GM20000 (cell line): ENCODE results near the gene PICALM.
"Not testable (repeated sequence)": the region's sequence is repeated elsewhere in the genome, so short reads cannot be mapped to it uniquely, and the experiment has no call there.

Experiments used
- DNase-seq: peaks from one replicate; pipeline ENCODE4 v3.0.0; 2012; ENCODE audit warnings: low spot score
- TF ChIP-seq, protein P1 (sequence below): IDR thresholded peaks from 2 replicates; pipeline ENCODE4 v1.5.1; 2012; ENCODE audit warnings: mild to moderate bottlenecking, control low read depth; ENCODE audit errors: extremely low read depth, missing control alignments

The PICALM gene

DNA sequence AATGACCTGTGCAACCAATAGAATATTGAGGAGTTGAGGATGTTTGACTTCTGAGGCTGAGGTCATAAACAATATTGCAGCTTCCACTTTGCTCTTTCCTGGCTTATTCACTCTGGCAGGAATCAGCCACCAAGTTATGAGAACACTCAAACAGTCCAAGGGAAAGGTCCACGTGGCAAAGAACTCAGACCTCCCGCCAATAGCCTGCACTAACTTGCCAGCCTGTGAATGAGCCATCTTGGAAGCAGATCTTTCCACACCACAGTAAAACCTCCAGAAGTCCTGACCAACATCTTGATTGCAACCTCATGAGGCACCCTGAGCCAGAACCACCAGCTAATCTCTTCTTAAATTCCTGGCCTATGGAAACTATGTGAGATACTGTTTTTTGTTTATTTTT is 22.7 kb upstream of the PICALM start:
- TF ChIP-seq, protein P1, sequence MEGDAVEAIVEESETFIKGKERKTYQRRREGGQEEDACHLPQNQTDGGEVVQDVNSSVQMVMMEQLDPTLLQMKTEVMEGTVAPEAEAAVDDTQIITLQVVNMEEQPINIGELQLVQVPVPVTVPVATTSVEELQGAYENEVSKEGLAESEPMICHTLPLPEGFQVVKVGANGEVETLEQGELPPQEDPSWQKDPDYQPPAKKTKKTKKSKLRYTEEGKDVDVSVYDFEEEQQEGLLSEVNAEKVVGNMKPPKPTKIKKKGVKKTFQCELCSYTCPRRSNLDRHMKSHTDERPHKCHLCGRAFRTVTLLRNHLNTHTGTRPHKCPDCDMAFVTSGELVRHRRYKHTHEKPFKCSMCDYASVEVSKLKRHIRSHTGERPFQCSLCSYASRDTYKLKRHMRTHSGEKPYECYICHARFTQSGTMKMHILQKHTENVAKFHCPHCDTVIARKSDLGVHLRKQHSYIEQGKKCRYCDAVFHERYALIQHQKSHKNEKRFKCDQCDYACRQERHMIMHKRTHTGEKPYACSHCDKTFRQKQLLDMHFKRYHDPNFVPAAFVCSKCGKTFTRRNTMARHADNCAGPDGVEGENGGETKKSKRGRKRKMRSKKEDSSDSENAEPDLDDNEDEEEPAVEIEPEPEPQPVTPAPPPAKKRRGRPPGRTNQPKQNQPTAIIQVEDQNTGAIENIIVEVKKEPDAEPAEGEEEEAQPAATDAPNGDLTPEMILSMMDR: no peak
- no peak for DNase-seq

DNA sequence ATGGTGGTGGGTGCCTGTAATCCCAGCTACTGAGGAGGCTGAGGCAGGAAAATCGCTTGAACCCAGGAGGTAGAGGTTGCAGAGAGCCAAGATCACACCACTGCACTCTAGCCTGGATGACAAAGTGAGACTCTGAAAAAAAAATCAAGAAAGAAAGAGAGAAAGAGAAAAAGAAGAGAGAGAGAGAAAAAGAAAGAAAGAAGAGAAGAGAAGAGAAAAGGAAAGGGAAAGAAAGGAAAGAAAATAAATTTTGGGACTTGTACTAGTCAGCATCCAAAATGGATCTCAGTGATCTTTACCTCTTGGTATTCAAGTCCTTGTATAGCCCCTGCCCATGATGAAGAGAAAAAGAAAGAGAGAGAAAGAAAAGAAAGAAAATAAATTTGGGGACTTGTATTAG is 22.2 kb upstream of the PICALM start:
- TF ChIP-seq, protein P1: no peak
- no peak for DNase-seq

DNA sequence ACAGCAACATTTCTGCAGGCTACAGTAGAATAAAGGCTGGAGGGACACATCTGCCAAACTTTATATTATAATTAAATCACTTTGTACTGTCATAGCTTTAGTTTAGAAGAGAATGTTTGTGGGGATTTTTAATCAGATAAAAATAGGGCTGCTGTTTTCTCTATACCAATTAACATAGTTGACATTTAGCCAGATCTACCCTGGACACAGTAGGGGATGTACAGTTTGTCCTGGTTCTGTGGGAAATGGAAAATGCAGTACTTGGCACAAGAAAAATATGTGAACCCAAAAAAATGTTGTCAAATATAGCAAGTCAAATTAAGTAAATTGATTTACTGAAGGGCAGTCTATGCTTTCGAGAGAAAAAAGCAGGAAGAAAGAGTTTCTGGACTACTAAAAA is 20.8 kb upstream of the PICALM start:
- TF ChIP-seq, protein P1: no peak
- no peak for DNase-seq

DNA sequence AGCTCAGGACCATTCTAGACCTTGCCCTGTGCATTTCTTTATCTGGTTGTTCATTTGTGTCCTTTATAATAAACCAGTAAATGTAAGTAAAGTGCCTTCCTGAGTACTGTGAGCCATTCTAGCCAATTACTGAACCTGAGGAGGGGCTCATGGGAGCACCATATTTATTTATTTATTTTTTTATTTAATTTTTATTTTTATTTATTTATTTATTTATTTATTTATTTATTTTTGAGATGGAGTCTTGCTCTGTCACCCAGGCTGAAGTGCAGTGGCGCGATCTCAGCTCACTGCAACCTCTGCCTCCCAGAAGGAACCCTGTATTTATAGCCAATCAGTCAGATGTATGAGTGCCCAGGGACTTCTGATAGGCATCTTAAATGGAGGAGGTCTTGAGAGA is 18.8 kb upstream of the PICALM start:
- not testable (repeated sequence) for DNase-seq

DNA sequence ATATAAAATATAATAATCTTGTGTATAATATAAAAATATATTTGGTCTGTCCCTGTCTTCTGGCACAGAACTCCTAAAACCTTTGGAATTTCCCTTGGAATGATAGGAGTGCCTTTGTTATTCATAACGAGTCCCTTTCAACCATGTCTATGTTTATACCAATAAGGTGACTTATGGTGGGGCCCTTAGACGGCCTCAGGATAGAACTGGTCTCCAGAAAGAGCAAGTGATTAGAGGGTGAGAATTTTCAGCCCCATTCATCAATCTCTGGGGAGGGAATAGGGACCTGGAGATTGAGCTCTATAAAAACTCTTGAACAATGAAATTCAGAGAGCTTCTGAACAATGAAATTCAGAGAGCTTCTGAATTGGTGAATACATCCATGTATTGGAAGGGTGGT is 18.4 kb upstream of the PICALM start:
- DNase-seq: no peak
- TF ChIP-seq, protein P1: no peak

DNA sequence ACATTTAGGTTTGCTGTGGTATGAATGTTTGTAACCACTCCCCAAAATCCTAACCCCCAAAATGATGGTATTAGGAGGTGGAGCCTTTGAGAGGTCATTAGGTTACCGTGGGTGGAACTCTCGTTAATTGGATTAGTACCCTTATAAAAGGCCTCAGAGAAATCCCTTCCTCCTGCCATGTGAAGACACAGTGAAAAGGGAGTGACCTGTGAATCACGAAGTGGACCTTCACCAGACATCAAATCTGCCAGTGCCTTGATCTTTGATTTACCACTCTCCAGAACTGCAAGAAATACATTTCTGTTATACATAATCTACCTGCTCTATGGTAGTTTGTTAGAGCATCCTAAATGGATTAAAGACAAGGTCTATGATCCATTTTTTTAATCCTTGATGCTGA is 12.6 kb upstream of the PICALM start:
- no peak for DNase-seq
- TF ChIP-seq, protein P1: no peak

DNA sequence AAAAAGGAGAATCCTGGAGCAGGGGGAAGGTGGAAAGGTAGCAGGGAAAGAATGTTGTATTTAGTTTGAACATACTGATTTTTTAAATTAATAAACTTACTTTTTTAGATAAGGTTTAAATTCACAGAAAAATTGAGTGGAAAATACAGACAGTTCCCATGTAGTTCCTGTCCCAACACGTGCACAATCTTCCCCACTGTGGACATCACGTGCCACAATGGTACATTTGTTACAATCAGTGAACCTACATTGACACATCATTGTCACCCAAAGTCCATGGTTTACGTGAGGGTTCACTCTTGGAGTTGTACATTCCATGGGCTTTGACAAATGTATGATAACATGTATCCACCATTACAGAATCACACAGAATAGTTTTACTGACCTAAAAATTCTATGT is 10.5 kb upstream of the PICALM start:
- DNase-seq: no peak
- TF ChIP-seq, protein P1: no peak

DNA sequence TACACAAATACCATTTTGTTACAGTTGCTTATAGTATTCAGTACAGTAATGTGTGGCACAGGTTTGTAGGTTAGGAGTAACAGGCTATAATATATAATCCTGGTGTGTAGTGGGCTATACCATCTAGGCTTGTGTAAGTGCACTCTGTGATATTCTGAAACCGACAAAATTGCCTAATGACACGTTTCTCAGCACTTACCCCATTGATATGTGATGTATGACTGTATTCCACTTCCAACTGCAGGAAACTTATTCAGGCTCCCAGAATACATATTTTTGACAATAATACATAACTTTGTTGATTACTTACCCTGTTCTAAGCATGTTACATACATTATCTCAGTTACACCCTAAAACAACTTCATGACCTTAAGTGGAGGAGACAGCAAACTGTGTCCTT is 5.1 kb upstream of the PICALM start:
- TF ChIP-seq, protein P1: no peak
- DNase-seq: no peak
